ENCODE measurements around the gene ACTR1B.
"Not testable (repeated sequence)": the region's sequence is repeated elsewhere in the genome, so short reads cannot be mapped to it uniquely, and the experiment has no call there.

Gene ACTR1B

DNA sequence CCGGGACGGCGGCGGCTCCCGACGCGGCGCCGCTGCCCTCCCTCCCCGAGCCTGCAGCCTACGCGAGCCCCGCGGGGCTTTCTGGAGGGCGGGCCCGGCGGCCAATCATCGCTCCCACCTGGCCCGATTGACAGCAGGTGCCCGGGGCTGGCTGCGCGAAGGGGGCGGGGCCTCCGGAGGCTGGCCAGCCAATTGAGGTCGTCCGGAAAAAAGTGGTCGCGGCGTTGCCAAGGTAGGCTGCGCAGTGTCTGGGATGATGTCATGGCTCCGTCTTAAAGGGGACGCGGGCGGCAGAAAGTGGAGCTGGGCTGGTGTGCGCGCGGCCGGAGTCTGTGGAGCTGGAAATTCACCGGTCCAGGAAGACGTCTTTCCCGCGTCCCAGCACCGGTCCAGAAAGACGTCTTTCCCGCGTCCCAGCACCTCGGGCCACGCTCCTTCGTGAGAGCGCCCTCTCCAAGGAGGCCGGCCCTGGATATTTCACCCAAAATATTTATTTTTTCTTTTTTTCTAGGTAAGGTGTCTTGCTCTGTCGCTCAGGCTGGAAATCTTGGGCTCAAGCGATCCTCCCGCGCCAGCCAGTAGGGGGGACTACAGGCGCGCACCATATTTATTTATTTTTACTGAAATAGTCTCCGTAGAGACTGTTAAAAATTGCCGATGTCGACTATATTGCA, at the start of gene ACTR1B:
Gene ACTR1B (minus strand): TSS at position 83 of the 674 bp plus-strand sequence. CDS start 154 bp downstream, outside the sequence.
- TF ChIP-seq, protein P1, sequence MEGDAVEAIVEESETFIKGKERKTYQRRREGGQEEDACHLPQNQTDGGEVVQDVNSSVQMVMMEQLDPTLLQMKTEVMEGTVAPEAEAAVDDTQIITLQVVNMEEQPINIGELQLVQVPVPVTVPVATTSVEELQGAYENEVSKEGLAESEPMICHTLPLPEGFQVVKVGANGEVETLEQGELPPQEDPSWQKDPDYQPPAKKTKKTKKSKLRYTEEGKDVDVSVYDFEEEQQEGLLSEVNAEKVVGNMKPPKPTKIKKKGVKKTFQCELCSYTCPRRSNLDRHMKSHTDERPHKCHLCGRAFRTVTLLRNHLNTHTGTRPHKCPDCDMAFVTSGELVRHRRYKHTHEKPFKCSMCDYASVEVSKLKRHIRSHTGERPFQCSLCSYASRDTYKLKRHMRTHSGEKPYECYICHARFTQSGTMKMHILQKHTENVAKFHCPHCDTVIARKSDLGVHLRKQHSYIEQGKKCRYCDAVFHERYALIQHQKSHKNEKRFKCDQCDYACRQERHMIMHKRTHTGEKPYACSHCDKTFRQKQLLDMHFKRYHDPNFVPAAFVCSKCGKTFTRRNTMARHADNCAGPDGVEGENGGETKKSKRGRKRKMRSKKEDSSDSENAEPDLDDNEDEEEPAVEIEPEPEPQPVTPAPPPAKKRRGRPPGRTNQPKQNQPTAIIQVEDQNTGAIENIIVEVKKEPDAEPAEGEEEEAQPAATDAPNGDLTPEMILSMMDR (conservative IDR thresholded peaks at IDR 0.05): peak; percentile 74

GRCh38 chr2:97712693-97713295, 49.0 kb upstream of the ACTR1B start:
- TF ChIP-seq, protein P1 (conservative IDR thresholded peaks at IDR 0.05): no peak
- no peak overlapping the region for H3K27ac ChIP-seq

More for the DNA sequence above, at the start of gene ACTR1B:
- H3K27ac ChIP-seq: peak within 1 kb of the TSS; percentile 95

- not testable (repeated sequence) for H3K27ac ChIP-seq
Observed at GRCh38 chr2:97712175-97712574, 48.3 kb upstream of the ACTR1B start.

DNA sequence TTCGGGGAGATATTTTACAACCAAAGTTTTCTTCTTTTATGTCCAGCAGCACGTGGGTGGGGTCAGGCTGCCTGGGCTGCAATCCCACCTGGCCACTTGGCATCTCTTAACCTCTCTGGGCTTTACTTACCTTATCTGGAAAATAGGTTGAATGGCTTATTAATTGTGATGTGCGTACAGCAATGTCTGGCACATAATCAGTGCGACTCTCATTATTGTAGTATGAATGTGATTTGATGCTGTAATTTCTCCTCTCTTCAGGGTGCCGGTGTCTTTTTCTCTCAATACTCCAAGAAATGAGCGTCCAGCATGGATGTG, 47.5 kb upstream of the ACTR1B start:
- TF ChIP-seq, protein P1 (conservative IDR thresholded peaks at IDR 0.05): no peak
- no peak overlapping the region for H3K27ac ChIP-seq

GRCh38 chr2:97708608-97709007, 44.8 kb upstream of the ACTR1B start:
- H3K27ac ChIP-seq: no peak overlapping the region
- TF ChIP-seq, protein P1 (conservative IDR thresholded peaks at IDR 0.05): no peak

DNA sequence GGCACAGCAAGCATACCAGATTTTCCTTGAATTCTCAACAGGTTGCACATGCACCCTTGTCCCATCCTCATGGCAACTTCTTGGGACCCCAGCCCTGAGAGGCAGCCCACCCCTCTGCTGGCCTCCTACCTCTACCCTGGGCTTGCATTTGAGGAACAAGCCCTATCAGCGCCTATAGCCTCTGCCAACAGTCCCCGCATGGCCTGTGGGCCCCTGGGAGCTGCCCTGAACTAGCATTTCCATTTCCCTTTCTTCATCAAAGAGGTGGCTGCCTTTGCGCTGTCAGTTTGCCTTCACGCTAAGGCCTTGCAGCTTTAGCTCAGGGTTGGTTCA, 44.2 kb upstream of the ACTR1B start:
- no peak overlapping the region for H3K27ac ChIP-seq
- TF ChIP-seq, protein P1 (conservative IDR thresholded peaks at IDR 0.05): no peak

DNA sequence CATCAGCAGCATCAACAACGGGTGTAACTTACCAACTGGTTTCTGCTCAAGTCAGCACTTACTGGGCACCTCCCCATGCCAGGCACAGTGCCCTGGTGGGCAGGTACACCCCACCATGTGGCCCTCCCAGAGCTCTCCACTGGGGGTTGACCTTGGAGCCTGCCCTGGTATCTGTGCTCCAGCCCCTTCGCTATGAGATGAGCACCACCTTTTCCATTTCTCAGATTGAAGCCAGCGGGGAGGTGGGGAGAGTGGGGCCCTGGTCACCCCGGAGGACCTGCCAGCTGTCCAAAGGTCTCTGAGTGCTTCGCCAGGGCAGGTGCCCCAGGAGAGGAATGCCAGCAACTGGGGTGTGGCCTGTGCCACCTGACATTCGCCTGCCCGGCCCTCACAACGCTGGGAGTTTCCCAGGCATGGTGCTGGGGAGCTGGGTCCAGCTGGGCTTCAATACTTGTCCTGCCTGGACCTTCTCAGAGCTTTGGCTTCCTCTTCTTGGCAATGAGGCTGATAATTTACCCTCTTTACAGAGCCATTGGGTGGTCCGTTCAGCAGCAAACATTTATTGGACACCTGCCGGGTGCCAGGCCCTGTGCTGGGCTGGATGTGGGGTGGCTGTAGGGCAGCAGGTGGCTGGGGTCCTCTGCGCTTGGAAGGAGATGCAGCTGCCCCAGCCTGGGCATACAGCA, 43.7 kb upstream of the ACTR1B start:
- TF ChIP-seq, protein P1 (conservative IDR thresholded peaks at IDR 0.05): no peak
- no peak overlapping the region for H3K27ac ChIP-seq
